Measurements from ENCODE around the gene ANKDD1A.

Gene ANKDD1A

DNA sequence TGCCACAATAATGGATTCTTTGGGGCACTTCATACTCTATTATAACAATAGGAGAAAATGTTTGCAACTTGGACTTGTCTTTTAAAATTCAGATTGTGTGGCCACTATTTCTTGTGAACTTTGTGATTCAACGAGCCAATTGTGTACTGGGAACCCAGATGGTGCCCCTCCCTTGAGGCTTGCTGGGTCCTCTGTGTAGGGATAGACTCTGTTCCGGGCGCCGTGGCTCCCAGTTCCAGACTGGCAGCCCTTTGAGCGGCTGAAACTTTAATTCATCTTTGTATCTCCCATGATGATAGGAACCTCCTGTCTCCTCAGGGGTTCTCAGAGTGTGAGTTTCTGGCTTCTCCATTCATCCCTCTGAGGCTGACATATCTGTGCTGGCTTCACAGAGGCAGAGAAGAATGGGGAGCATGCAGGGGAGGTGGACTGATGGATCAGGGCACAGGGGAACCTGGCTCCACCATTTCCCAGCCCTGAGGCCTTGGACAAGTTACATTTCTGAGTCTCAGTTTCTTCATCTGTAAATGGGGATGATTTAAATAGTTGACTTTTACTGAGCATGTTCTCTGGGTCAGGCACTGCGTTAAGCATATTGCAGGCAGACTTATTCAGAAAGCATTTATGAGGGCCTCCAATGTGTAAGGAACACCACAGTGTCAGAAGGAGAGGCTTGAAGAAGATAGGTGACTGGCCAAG, 15.2 kb upstream of the ANKDD1A start:
- DNase-seq = no peak

DNA sequence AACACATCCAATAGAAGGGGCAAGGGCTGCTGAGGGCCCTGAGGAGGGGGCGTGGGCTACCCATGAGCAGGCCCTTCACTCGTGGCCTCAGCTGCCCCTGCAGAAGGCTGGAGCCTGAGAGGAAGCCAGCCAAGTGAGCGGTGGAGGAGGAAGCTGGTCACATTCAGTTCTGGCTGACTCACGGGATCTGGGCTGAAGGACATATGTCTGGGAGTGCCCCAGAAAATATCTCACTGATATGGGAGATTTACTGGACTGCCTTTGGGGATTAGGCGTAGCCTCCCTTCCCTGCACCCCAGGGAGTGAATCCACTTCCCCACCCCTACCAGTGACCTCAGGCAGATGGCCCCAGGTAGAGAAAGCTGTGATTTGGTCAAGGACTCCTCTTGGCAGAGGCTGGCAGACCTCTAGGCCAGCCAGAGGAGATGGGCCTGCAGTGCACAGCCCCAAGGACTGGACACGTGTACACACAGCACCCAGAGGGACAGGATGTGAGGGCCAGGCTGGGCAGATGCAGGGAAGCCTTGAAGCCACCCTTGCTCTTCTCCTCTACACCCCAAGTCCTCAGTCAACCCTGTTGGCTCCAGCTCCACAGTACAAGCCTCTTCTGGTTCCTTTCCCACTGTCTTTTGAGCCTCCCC, 14.2 kb upstream of the ANKDD1A start:
- no peak for DNase-seq

DNA sequence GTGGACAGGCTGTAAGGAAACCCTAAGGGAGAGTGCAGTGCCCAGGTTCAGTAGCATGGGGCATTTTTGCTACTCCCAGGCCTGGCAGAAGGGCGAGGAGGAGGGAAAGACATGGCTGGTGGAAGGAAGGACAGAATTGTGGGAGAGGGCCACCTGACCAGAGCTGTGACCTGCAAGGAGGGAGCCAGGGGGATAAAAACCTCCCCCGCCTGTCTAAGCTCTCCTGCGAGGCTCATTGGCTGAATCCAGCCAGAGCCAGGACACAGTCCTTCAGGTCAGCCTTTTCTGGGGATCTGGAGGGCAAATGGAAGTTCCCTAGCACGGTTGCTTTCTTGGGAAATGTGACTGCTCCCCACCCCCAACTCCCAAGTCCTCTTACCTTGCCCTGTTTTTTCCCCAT, 13.3 kb upstream of the ANKDD1A start:
- DNase-seq = no peak

DNA sequence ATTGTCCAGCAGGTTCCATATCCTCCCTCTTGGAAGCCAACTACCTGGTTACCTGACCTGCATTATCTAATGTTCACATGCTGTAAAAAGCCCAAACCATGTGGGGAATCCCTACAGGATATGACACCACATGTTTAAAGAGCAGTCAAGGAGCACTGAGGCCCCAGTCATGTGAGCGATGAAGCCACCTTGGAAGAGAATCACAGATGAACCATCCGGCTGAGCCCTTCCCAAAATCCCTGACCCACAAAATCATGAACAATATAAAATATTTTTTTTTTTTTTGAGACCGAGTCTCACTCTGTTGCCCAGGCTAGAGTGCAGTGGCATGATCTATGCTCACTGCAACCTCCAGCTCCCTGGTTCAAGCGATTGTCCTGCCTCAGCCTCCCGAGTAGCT, 10.6 kb upstream of the ANKDD1A start:
- no peak for DNase-seq

DNA sequence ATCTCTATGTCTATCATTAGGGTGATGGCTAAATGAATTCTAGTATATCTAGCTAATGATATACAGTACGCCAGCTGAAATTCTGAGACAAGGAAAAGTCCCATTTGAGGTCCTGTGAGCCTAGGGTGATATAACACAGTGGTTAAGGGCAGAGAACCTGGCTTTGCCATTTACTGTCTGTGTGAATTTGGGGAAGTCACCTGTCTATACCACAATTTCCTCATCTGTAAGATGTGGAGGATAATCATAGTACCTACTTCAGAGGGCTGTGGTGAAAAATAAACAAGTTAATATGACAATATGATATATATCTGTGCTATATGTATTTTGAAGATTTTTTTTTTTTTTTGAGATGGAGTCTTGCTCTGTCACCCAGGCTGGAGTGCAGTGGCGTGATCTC, 9.8 kb upstream of the ANKDD1A start:
- no peak for DNase-seq

DNA sequence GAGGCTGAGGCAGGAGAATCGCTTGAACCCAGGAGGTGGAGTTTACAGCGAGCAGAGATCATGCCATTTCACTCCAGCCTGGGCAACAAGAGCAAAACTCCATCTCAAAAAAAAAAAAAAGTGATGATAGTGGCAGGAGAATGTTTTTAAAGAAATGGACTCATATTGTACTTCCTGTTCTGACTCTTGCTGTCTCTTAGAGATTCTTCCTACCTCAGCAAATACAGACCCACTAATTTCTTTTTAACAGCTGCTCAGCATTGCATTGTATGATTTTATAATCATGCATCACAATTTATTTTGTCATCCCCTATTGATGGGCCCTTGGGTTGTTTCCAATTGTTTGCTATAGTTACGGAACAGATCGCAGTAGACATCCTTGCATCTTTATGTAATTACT, 8.8 kb upstream of the ANKDD1A start:
- DNase-seq = no peak

DNA sequence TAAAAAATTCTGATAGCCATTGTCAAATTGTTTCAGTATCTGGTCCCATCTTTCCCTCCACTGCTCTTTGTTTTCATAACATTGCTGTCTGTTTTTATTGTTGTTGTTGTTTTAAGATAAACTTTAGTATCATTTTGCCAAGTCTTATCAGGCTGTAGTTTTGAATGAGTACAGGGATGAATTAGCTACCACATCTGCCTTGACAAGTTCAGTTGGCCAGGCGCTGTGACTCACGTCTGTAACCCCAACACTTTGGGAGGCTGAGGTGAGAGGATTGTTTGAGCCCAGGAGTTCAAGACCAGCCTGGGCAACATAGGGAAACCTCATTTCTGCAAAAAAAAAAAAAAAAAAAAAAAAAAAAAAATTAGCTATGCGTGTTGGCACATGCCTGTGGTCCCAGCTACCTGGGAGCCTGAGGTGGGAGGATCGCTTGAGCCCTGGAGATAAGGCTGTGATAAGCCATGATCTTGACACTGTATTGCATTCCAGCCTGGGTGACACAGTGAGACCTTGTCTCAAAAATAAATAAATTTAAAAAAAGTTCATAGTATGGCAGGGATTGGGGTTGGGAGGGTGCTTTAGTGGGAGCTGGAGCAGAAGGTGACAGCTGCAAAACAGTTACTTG, 8.3 kb upstream of the ANKDD1A start:
- no peak for DNase-seq

DNA sequence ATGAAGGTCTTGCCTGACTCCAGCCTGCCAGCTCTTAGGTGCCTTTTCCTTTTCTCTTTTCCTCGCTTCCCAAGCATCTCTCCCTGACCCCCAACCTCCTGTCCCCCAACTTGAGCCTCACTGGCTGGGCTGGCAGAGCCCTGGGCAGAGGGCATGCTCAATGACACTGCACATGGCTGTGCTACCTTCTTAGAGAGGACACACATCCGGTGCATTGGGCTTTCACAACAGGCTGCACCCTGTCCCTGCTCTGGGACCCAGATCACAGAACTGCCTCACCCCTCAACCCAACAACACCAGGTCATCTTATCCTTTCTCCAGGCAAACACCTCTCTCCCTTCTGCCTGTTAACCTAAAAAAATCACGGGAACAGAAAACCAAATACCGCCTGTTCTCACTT, 7.5 kb upstream of the ANKDD1A start:
- DNase-seq = no peak

DNA sequence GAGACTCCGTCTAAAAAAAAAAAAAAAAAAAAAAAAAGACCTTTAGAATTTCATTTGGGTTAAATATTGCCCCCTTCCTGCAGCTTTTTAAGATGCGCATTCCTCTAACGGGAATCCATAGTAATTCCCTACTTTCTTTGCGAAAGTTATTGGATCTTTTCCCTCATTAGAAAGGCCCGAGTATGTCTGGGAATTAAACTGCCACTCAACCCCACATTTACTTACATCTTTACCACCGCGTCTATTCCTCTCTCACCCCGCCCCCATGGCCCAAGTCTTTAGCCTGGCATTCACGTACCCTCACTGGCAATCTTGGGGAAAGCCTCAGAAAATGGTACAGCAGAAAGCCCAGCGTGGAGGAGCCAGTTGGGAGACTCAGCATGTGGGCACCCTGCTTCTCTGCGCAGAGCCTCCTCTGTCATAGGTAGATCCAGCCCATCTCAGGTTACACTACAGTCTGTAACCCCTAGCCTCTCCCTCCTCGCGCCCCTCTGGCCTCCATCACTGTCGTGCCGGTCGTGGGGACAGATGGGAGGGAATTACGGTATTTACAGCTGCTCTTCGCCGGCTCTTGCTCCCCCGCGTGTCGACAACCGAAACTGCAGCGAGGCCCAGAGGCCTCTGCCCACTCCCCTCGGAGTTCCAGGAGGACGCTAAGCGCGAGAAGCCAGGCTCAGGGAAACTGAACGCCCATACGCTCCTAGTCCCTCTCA, 6.4 kb upstream of the ANKDD1A start:
- no peak for DNase-seq

DNA sequence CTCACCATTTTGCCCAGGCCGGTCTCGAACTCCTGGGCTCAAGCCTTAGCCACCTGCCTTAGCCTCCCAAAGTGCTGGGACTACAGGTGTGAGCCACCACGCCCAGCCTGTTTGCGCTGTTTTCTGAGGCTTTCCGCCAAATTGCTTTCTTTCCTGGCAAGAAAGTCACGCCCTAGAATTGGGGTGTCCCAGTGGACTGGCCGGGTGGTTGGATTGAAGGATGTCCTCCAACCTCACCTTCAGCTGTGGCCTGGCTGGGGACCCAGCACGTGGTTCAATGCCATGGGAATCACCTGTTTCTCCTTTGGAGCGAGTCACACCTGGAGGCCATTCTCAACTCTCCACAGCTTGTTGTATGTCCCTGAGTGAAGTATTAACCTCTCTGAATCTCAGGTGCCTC, 5.8 kb upstream of the ANKDD1A start:
- DNase-seq = no peak

DNA sequence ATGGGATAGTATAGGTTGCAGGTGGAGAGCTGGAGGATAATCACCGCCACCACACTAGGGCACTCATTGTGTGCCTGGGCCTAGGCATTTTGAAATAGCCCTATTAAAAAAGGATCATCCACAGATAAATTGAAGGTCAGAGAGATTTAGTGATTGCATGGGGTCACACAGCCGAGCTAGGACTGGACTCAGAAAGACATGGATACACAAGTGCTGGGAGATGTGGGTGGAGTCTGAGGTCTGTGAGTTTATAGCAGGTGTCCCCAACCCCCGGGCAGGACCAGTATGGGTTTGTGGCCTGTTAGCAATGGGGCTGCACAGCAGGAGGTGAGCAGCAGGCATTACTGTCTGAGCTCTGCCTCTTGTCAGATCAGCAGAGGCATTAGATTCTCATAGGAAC, 5.3 kb upstream of the ANKDD1A start:
- DNase-seq = no peak

DNA sequence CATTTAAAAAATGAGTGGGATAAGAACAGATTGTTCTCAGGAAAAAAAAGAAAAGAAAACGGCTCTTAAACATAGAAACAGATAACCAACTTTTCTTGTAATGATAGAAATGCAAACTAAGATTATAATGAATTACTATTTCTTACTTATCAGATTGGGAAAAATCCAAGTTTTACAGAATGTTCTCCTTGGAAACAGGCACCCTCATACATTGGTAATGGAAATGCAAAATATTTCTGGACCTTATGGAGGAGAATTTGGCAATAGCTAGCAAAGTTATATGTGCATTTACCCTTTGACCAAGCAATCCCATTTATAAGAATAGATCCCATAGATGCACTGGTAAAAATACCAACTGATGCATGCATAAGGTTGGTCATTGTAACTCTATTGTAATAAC, 3.7 kb upstream of the ANKDD1A start:
- no peak for DNase-seq

DNA sequence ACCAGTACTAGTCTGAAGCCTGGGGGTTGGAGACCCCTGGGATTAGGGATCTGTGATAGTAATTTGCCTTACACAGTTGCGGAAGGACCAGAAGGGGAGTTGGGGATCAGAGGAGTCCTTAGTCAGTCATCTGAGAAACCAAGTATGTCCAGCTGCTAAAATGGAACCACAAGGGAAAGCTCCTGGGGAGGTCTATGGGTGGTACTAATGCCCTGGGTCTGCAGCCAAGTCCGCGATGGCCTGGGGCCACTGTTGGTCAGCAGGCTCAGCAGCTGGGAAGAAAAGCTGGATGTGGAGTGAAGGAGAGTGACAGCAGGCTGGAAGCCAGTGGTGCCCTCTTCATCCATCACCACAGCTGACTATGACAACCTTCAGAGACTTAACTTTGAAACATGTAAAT, 2.2 kb upstream of the ANKDD1A start:
- no peak for DNase-seq

DNA sequence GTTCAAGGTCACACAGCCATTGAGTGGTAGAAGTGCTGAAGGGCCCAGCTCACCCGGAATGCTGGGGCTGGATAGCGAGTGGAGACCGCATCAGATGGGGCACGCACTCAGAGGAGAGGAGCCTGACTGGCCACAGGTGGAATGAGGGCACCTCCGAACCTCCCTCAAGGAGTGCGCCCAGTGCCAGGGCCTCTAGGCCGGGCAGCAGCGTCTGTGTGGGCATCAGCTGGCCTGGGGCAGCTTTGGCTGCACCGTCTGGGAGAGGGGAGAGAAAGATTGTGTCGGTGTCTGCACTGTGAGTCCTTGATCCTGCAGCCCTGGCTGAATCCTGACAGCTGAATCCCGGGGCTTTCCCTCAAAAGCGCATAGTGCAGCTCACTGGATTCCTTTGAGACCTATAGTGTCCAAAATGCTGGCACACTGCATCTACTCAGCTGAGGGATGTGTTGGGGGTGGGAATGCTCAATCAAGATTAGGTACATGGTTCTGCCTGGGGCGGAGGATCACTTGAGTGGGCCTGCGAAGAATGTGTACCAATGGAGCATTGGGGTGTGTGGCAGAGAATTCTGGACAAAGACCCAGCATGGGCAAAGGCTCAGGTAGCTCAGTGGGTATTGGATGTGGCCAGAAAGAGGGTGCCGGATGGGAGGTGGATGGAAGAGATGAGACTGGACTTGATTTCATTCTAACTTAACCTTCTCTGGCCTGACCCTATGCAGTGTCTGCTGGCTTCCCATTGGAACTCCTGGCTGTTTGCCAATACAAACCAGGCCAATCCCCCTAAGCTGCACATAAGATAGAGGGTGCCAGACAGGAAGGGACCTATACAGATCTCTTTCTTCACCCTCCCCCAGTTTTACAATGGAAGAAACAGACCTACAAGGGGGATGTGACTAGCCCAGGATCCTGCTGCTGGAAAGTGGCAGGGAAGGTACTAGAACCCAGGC, 950 bp downstream of the ANKDD1A start:
- no peak for DNase-seq

DNA sequence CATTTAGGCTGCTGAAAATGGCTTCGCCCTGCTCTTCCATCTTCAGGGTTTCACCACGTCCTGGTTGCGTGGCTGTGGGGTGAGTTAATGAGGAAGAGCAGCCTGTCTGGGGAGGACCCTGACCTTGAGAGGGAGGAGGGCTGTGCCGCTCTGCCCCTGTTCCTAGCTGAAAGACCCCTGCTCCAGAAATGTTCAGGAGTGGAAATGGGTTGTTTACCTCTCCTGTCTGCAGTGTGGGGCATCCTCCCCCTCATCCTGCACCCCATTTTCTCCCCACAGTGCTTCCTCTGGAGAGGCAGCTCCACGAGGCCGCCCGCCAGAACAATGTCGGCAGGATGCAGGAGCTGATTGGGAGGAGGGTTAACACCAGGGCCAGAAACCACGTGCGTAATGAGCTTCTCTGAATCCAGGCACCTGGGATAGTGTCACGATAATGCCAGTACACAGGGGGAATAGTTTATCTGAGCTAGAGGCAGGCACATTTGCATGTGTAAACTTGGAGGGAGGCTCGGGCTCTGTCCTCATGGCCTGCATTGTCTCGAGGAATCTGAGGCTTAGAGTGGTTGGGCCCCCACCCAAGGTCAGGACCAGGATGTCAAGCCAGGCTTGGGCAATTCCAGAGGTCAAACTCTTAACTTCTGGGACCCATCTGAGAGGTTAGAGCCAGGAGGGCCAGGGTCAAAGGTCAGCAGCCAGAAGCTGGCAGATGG, 4.0 kb downstream of the ANKDD1A start:
- DNase-seq = no peak

DNA sequence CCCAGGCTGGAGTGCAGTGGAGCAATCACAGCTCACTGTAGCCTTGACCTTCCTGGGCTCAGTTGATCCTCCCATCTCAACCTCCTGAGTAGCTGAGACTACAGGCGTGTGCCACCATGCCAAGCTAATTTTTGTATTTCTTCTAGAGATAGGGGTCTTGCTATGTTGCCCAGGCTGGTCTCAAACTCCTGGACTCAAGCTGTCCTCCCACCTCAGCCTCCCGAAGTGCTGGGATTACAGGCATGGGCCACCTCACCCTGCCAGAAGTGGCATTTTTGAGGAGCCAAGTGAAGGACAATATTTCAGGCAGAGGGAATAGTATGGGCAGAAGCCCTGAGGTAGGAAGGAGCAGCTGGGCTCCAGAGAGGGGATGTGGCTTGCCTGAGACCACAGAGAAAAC, 4.7 kb downstream of the ANKDD1A start:
- DNase-seq = no peak

DNA sequence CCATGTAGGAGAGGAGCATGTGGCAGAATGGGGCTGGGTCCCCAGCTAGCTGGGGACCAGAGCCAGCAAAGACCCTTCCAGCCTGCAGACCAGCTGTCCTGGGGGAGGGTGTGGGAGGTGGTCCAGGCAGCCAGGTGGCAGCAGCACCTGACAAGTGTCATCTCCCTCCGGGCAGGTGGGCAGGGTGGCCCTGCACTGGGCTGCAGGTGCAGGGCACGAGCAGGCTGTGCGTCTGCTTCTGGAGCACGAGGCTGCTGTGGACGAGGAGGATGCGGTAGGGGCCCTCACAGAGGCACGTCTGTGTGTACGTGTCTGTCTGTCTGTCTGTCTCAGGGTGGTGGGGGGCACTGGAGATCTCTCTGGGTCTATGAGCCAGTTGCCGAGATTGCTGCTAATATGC, 5.5 kb downstream of the ANKDD1A start:
- DNase-seq = no peak

DNA sequence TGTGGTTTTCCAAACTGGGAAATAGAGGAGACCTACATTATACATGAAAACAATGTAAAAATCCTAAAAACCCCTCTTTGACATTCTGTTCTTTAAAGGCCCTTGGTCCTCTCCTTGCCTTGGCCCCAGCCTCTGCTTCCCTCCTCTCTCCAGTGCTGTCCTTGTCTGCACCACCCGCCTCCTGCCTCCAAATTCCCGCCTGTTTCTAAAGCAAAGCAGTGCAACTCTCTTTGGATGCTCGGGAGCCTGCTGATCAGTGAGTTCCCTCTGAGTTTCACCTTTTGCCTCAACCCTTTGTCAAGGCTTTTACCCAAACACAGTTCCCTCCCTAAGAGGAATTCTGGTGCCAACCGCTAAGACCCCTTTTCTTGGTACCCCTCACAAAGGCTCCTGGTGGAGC, 8.0 kb downstream of the ANKDD1A start:
- DNase-seq = no peak

DNA sequence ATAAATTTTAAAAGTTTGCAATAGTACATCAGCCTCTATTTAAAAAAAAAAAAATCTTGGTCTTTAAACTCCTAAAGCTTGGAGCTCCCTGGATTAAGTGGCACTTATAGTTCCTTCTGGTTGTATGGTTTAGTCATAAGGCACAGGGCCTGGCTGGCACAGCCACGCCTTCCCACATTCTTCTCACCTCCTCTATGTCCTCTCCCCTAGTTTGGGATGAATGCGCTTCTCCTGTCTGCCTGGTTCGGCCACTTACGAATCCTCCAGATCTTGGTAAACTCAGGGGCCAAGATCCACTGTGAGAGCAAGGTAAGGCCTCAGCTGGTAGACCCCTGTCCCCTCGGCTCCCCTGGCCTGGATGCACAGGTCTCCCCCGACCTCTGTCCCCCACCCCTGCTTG, 10.0 kb downstream of the ANKDD1A start:
- DNase-seq = no peak

DNA sequence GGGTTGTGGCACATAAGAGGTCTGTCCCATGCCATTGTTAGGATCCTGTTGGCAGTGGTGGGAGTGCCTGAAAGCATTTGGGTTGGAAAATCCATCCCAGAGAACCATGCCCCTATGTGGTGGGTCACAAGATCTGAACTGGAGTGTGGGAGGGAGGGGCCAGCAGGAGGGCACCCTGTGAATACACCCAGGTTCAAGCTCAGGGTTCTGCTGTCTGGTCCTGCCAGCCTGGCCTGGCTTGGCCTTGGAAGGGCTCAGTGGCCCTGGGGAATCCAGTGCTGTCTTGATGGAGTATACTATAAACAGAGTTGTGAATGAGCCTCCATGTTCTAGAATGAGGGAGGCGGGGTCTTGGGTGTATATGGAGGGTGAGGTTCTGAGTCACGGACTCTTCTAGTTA, 11.8 kb downstream of the ANKDD1A start:
- DNase-seq = no peak

DNA sequence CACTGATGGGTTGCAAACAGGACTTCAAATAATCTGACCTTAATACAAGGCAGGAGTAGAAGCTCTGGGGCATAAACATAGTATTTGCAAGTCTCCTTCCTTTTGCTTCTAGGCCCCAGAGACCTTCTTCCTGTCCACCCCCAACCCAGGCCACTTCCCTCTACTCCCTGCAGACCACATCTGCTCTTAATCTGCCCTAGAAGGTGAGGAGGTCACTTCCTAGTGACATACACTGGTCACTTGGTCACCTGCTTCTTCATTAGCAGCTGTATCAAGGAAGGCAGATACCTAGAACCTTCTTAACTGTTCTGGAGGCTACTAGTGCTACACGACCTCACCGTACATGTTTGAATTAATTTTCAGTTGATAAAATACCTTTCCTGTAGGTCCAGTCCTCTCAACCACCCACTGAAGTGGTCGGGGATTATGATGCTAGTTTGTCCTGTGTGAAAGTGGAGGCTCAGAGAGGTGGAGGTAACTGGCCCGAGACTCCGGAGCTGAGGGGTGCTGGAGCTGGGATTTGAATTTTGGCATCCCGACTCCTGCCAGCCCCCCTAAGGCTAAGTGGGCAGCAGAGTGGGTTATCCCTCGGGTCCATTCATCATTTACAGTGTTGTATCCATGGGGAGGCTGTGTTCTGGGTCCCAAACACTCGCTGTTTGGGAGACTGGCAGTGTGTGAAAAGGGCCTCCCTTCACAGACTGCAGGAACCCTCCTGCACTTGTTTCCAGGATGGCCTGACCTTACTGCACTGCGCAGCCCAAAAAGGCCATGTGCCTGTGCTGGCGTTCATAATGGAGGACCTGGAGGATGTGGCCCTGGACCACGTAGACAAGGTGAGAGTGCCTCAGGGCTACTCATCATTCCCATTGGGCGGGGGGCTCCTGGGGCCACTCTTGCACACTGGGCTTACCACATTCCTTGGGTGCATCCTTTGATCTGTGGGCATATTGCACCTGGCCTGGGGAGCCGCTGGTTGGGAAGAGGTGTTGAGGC, 13.9 kb downstream of the ANKDD1A start:
- no peak for DNase-seq
